Large intestine (tissue), 1 donor: ENCODE measurements around the gene CLCN2. TPM values are rescaled to one million over a fixed set of nuclear protein-coding genes. Genes with fewer than 3 reads are reported as not detected.

ENCODE experiments used
- polyA plus RNA-seq: library from polyadenylated mRNA; unstranded; fragments of 120-200 nt; gene quantifications from one replicate; pipeline ENCODE4 v1.2.1, GENCODE V29; 2013

CLCN2 gene
- polyA plus RNA-seq, 1 donor, result 27.5 TPM

Other genes with a start within 250 kb of the CLCN2 start
- gene EIF2B5, start 226.2 kb downstream of the CLCN2 start, polyA plus RNA-seq, result 46.5 TPM
- gene DVL3, start 206.2 kb downstream of the CLCN2 start, polyA plus RNA-seq, result 81.0 TPM
- 286 TPM for gene AP2M1, start 186.8 kb downstream of the CLCN2 start, polyA plus RNA-seq
- gene ABCF3, start 175.4 kb downstream of the CLCN2 start, polyA plus RNA-seq, result 72.3 TPM
- gene VWA5B2, start 132.0 kb downstream of the CLCN2 start, polyA plus RNA-seq, result 18.6 TPM
- gene ALG3, start 112.6 kb downstream of the CLCN2 start, polyA plus RNA-seq, result 74.6 TPM
- 5.3 TPM for gene EEF1AKMT4, start 111.9 kb downstream of the CLCN2 start, polyA plus RNA-seq
- 0.72 TPM for gene CAMK2N2, start 100.1 kb downstream of the CLCN2 start, polyA plus RNA-seq
- gene ECE2, start 85.6 kb downstream of the CLCN2 start, polyA plus RNA-seq, result 1.4 TPM
- gene PSMD2, start 62.4 kb downstream of the CLCN2 start, polyA plus RNA-seq, result 148 TPM
- gene EIF4G1, start 47.0 kb downstream of the CLCN2 start, polyA plus RNA-seq, result 203 TPM
- gene FAM131A, start 24.0 kb downstream of the CLCN2 start, polyA plus RNA-seq, result 14.9 TPM
- gene POLR2H, start 105 bp upstream of the CLCN2 start, polyA plus RNA-seq, result 167 TPM
- gene THPO, start 16.6 kb upstream of the CLCN2 start, polyA plus RNA-seq, result 1.9 TPM
- 3.7 TPM for gene CHRD, start 18.4 kb upstream of the CLCN2 start, polyA plus RNA-seq
- gene EPHB3, start 200.2 kb upstream of the CLCN2 start, polyA plus RNA-seq, result 9.3 TPM